GM21423 (cell line): Measurements from ENCODE around the gene ZNF740.

Experiments used
- ATAC-seq: cut with Tn5 transposase; IDR thresholded peaks from one replicate; pipeline ENCODE4 v1.9.1; 2021; ENCODE audit warnings: mild to moderate bottlenecking, moderate library complexity; ENCODE audit not compliant: unreplicated experiment

ZNF740 gene

DNA sequence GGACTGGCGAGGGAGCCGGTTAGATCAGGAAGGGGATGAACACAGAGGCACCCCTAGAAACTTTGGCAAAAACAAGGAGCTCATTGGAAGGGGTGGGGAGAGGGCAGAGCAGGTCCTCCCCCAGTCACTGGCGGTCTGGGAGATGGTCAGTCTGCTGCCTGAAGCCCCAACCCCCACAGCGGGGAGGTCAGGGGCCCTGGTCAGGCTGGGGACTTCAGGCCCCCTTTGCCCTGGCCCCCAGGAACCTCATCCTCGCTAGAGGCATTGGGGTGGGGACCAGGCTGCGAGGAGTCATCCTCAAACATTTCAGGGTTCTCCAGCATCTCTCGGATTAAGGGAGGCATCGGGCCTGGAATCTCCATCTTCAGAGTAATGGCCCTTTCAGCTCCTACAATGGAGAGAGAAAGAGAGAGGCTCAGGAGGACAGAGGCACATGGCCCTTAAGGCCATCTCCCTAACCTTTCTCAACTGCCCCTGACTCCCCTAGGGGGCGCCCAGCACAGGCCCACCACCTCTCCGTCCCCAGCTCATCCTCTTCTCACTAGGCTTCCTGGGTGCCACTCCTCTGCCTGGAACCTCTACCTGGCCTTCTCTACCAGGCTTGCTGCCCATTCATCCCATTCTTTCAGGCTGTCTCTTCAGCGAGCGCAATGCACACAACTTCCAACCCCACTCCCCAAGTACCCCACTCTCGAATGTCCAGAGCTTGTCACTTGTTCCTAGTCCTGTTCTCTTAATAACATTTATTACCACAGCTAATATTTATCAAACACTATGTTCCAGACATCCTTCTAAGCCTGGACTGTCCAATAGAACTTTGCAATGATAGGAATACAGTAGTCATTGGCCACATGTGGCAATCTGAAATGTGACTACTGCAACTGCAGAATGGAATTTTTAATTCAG, 31.2 kb downstream of the ZNF740 start:
- no peak for ATAC-seq

DNA sequence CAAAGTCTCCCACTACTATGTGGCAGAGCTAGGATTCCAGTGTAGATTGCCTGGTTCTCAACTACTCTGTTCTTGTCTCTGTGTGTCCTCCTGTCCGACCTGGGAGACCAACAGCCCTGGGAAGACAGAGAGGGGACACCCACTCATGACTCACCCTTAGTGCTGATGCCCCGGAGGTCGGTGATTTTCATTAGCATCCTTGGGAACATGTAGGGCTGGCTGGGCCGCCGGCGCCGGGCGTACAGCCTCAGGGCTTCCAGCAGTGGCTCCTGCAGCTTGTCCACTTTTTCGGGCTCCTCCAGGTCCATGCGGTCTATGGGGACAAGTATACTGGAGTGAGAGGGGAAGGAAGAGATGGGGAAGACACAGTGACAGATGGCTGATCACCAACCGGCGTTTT, 32.4 kb downstream of the ZNF740 start:
- ATAC-seq, result no peak

GRCh38 chr12:53213348-53213747, 32.8 kb downstream of the ZNF740 start:
- no peak for ATAC-seq

DNA sequence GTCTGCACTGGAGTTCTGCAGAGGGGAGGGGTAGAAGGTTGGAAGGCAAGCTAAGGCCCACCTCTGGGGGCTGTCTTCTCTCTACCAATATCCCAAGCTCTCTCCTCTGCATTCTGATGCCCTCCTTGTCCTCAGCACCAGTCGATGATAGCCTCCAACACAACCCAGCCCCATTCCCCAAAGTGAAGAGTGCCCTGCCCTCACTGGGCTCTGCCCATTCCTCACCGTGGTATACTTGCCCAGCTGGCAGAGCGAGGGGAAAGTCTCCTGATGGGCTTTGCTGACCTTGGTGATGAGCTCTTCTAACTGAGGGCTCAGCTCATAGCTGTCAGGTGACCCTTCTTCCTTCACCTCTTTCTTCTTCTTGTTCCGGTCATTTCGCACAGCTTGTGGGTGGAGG, 33.7 kb downstream of the ZNF740 start:
- no peak for ATAC-seq

DNA sequence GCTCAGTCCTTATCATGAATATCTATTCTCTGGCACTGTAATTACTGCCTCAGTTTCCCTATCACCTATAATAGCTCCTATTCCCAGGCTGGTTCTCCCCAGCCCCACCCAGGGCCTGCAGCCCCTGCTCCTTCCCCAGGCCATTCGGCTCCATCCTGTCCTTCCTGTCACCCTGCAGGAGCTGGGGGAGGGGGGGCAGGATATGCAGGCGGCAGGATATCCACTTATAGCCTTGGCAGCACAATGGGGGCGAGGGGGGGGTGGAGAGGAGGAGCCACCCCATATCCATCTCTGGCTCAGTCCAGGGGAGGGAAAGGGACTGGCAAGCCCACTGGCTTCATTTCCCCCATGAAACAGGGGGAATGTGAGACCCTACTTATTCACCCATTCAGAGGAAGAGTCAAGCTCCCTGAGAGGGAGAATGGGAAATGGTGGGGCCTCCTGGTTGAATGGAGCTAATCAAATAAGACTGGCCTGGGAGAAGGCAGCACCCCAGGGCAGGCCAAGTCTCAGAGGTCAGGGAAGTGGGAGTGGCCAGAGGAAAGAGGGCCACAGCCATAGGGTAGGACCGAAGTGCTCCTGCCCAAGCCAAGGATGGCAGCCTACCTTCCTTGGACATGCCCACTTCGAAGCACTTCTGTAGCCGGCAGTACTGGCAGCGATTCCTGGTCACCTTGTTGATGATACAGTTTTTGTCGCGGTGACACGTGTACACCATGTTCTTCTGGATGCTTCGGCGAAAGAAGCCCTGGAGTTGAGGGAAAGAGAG, 34.3 kb downstream of the ZNF740 start:
- no peak for ATAC-seq

DNA sequence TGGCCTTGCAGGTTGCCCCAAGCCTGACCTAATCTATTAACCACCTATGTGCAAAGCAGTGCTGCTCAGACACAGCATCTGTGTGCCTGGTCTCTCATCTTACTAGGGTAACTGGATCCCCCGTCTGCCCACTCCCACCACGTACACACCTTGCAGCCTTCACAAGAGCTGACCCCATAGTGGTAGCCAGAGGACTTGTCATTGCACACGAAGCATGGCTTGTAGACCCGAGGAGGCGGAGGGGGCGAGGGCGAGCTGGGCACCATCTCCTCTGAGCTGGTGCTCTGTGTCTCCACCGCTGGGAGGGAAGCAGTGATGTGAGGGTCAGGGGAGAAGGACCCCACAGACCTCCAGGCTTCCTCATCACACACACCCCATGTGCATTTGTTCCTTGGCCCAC, 35.0 kb downstream of the ZNF740 start:
- no peak for ATAC-seq

DNA sequence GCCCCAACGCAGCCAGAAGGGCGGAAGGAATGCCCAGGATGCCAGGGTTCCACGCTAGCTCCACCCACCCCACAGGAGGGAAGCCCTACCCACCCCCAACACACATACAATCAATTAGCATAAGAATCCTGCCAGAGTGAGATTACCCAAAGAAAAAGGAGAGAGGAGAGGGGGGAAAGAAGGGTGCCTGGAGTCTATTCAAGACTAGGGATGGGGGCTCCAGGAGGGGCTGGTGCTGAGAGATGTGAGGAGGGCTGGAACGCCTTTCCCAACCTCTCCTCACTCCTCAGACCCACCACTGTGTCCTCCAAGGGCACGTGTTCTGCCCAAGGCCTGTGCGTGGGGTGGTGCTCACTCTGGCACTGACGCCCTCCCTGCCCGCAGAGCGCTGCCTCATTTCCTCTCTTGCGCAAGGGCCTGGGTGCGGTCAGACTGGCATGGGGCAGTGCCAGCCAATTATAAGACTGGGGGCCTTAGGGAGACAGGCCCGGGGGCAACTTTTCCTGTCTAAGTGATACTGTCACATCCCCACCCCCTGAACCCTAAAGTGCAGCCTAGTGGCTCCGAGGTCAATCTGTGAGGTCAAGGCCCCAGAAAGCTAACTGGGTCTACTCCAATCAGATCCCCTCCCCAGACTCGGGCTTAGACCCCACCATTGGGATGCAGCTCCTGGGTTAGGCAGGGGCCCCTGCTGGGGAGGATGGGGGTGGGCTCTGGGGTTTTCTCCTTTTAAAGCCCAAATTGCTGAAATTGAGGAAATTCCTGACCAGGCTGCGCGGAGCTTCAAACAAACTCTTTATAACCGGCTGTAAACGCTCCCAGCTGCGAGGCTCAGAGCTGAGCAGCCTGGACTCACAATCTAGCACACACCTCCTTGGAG, 36.8 kb downstream of the ZNF740 start:
- ATAC-seq, result no peak

- ATAC-seq, result no peak
Measured at GRCh38 chr12:53217931-53218307, 37.4 kb downstream of the ZNF740 start.

- ATAC-seq, result no peak
Measured at GRCh38 chr12:53218551-53219291, 38.2 kb downstream of the ZNF740 start.

GRCh38 chr12:53219292-53219955, 38.9 kb downstream of the ZNF740 start:
- no peak for ATAC-seq

DNA sequence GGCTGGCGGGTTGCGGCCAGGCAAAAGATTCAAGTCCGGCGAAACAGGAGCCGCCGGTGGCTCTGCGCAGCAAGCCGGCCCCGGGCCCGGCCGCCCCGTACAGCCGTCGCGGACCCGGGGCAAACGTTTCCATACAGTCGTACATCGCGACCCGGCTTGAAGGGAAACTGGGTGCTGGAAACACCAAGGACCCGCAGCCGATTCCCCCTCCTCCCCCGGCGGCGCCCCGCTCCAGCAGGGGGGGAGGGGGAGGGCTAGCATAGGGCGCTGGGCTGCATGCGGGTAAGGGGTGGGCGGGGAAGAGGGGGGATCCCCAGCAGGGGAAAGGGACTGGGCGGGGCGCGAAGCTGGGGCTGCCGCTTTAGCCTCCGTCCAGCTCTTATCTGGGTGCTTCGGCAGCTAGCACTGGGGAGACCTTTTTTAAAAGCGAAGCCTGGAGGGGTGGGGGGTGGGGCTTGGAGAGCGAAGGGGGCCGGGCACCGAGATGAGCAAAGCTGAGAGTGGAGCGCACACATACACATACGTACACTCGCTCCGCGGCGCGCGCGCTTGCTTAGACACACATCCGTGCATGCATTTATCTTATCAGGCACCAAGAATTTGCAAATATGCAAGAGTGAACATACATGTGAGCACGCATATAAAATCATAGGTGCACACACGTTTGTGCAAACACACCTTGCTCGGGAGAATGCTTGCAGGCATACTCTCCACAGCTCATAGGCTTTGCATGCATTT, 39.6 kb downstream of the ZNF740 start:
- peak; percentile 15 for ATAC-seq

- peak; percentile 58 for ATAC-seq
Measured at GRCh38 chr12:53220694-53221202, 40.2 kb downstream of the ZNF740 start.

- peak; percentile 21 for ATAC-seq
Measured at GRCh38 chr12:53221203-53222080, 40.9 kb downstream of the ZNF740 start.

DNA sequence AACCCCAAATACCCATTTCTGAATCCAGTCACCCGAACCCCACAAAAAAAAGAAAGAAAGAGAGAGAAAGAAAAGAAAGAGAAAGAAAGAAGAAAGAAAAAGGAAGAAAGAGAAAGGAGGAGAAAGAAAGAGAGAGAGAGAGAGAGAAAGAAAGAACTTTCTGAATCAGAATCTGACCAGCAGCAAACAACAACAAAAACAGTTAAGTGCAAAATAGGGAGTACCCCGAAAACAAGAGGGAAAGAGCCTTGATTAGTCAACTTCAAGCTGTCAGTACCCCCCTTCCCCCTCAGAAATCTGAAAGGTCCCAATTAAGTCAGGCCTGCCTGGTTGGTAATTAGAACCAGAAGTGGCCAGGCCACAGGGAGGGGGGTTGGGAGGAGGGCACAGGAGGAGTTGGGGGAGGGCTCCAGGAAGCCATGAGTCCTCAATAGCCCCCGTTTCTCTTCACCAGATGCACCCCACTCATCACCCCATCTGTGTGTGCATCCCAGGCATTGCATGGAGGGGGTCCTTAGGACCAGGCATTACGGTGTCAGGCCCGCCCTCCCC, 41.7 kb downstream of the ZNF740 start:
- no peak for ATAC-seq

DNA sequence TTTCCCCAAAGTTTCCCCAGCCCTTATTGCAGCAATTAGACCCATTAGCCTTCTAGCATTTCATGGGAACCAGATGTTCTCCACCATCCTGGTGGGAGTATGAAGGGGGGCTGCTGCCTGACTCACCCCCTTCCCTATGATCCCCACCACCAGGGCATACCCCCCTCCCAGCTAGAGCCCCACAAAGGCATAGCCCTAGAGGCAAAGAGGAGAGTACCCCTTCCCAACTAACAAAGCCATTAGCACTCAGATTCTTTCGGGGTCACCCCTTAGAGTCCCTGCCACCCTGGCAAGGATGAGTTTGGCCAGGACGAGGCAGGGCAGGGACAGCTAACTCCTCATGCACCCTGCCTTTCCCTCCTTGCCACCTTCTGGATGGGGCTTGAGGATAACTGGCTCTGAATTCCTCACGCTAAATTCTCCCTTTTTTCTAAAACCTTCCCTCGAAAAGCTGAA, 42.3 kb downstream of the ZNF740 start:
- no peak for ATAC-seq

GRCh38 chr12:53223389-53224060, 43.0 kb downstream of the ZNF740 start:
- no peak for ATAC-seq
